SKM-1 treated with dmso at 0.1 percent for 144 hours (cell line): ENCODE measurements around the gene ELOVL4.

ENCODE experiments used
- DNase-seq: peaks from one replicate; lab custom pipeline; 2025; ENCODE audit not compliant: unreplicated experiment; lab: John Stamatoyannopoulos, UW

The ELOVL4 gene

GRCh38 chr6:79913369-79913768, 34.0 kb downstream of the ELOVL4 start:
- DNase-seq: no peak

GRCh38 chr6:79911992-79912391, 35.4 kb downstream of the ELOVL4 start:
- DNase-seq: no peak

GRCh38 chr6:79909517-79909916, 37.8 kb downstream of the ELOVL4 start:
- no peak for DNase-seq

GRCh38 chr6:79902046-79902445, 45.3 kb downstream of the ELOVL4 start:
- no peak for DNase-seq

GRCh38 chr6:79898076-79898475, 49.3 kb downstream of the ELOVL4 start:
- DNase-seq: no peak

- DNase-seq: no peak
Observed at GRCh38 chr6:79896075-79896449, 51.3 kb downstream of the ELOVL4 start.

GRCh38 chr6:79895382-79896074, 51.8 kb downstream of the ELOVL4 start:
- DNase-seq: no peak

- DNase-seq: no peak
Observed at GRCh38 chr6:79894939-79895338, 52.4 kb downstream of the ELOVL4 start.

GRCh38 chr6:79888587-79888986, 58.8 kb downstream of the ELOVL4 start:
- no peak for DNase-seq

- no peak for DNase-seq
Observed at GRCh38 chr6:79878142-79878748, 69.1 kb downstream of the ELOVL4 start.

GRCh38 chr6:79874531-79875134, 72.7 kb downstream of the ELOVL4 start:
- peak; percentile 84 for DNase-seq

GRCh38 chr6:79872986-79873385, 74.4 kb downstream of the ELOVL4 start:
- no peak for DNase-seq

GRCh38 chr6:79872303-79872702, 75.0 kb downstream of the ELOVL4 start:
- DNase-seq: no peak

GRCh38 chr6:79869600-79870084, 77.7 kb downstream of the ELOVL4 start:
- peak; percentile 37 for DNase-seq

- DNase-seq: no peak
Observed at GRCh38 chr6:79869184-79869583, 78.2 kb downstream of the ELOVL4 start.

GRCh38 chr6:79868098-79868722, 79.1 kb downstream of the ELOVL4 start:
- peak; percentile 54 for DNase-seq
